ENCODE results near the gene TGM3.
A peak's percentile ranks its signal among the peaks of the same experiment; 100 is the strongest.
"Not testable (repeated sequence)": the region's sequence is repeated elsewhere in the genome, so short reads cannot be mapped to it uniquely, and the experiment has no call there.

The TGM3 gene

GRCh38 chr20:2261629-2262028, 34.2 kb upstream of the TGM3 start:
- no peaks in the 10 kb centered on the region for H3K36me3 ChIP-seq (ENCODE audit: control insufficient read depth, insufficient read depth, low read length)
- H3K9ac ChIP-seq (ENCODE audit: low read depth, low read length): no peak overlapping the region
- H3K4me3 ChIP-seq (ENCODE audit: low read depth, low read length): no peak overlapping the region
- no peaks in the 10 kb centered on the region for H3K9me3 ChIP-seq (ENCODE audit: control insufficient read depth, insufficient read depth, low read length)
- H3K27me3 ChIP-seq (ENCODE audit: control insufficient read depth, insufficient read depth, low read length): no peaks in the 10 kb centered on the region
- H3K4me1 ChIP-seq (ENCODE audit: control insufficient read depth, insufficient read depth, low read length): no peaks in the 10 kb centered on the region

- no peaks in the 10 kb centered on the region for H3K36me3 ChIP-seq (ENCODE audit: control insufficient read depth, insufficient read depth, low read length)
- H3K4me1 ChIP-seq (ENCODE audit: control insufficient read depth, insufficient read depth, low read length): no peaks in the 10 kb centered on the region
- H3K9me3 ChIP-seq (ENCODE audit: control insufficient read depth, insufficient read depth, low read length): no peaks in the 10 kb centered on the region
- peak overlapping the region; percentile 76 for H3K9ac ChIP-seq (ENCODE audit: low read depth, low read length)
- H3K27me3 ChIP-seq (ENCODE audit: control insufficient read depth, insufficient read depth, low read length): no peaks in the 10 kb centered on the region
- peak overlapping the region; percentile 56 for H3K4me3 ChIP-seq (ENCODE audit: low read depth, low read length)
Measured at GRCh38 chr20:2264118-2264517, 31.7 kb upstream of the TGM3 start.

GRCh38 chr20:2264621-2265374, 31.0 kb upstream of the TGM3 start:
- Histone ChIP-seq H3K9ac (ENCODE audit: low read depth, low read length) (peak overlapping the region; percentile 76), H3K4me3 (ENCODE audit: low read depth, low read length) (peak overlapping the region; percentile 56)
- H3K4me1 ChIP-seq (ENCODE audit: control insufficient read depth, insufficient read depth, low read length); H3K27me3 ChIP-seq (ENCODE audit: control insufficient read depth, insufficient read depth, low read length); H3K9me3 ChIP-seq (ENCODE audit: control insufficient read depth, insufficient read depth, low read length); H3K36me3 ChIP-seq (ENCODE audit: control insufficient read depth, insufficient read depth, low read length): not testable (repeated sequence)

- H3K9me3 ChIP-seq (ENCODE audit: control insufficient read depth, insufficient read depth, low read length): no peaks in the 10 kb centered on the region
- no peak overlapping the region for H3K4me3 ChIP-seq (ENCODE audit: low read depth, low read length)
- H3K36me3 ChIP-seq (ENCODE audit: control insufficient read depth, insufficient read depth, low read length): no peaks in the 10 kb centered on the region
- no peaks in the 10 kb centered on the region for H3K27me3 ChIP-seq (ENCODE audit: control insufficient read depth, insufficient read depth, low read length)
- H3K9ac ChIP-seq (ENCODE audit: low read depth, low read length): no peak overlapping the region
- H3K4me1 ChIP-seq (ENCODE audit: control insufficient read depth, insufficient read depth, low read length): no peaks in the 10 kb centered on the region
Measured at GRCh38 chr20:2273634-2274302, 22.0 kb upstream of the TGM3 start.

- Histone ChIP-seq H3K4me1 (ENCODE audit: control insufficient read depth, insufficient read depth, low read length) (no peaks in the 10 kb centered on the region), H3K9me3 (ENCODE audit: control insufficient read depth, insufficient read depth, low read length) (no peaks in the 10 kb centered on the region), H3K27me3 (ENCODE audit: control insufficient read depth, insufficient read depth, low read length) (no peaks in the 10 kb centered on the region), H3K4me3 (ENCODE audit: low read depth, low read length) (no peak overlapping the region), H3K36me3 (ENCODE audit: control insufficient read depth, insufficient read depth, low read length) (no peaks in the 10 kb centered on the region), H3K9ac (ENCODE audit: low read depth, low read length) (no peak overlapping the region)
Measured at GRCh38 chr20:2276015-2276414, 19.8 kb upstream of the TGM3 start.

GRCh38 chr20:2279253-2279779, 16.5 kb upstream of the TGM3 start:
- Histone ChIP-seq H3K9ac (ENCODE audit: low read depth, low read length) (no peak overlapping the region), H3K36me3 (ENCODE audit: control insufficient read depth, insufficient read depth, low read length) (no peaks in the 10 kb centered on the region), H3K27me3 (ENCODE audit: control insufficient read depth, insufficient read depth, low read length) (no peaks in the 10 kb centered on the region), H3K4me3 (ENCODE audit: low read depth, low read length) (no peak overlapping the region), H3K9me3 (ENCODE audit: control insufficient read depth, insufficient read depth, low read length) (no peaks in the 10 kb centered on the region), H3K4me1 (ENCODE audit: control insufficient read depth, insufficient read depth, low read length) (no peaks in the 10 kb centered on the region)

- no peak overlapping the region for H3K9ac ChIP-seq (ENCODE audit: low read depth, low read length)
Measured at GRCh38 chr20:2280082-2280481, 15.7 kb upstream of the TGM3 start.

GRCh38 chr20:2281563-2281962, 14.2 kb upstream of the TGM3 start:
- H3K9me3 ChIP-seq (ENCODE audit: control insufficient read depth, insufficient read depth, low read length): no peaks in the 10 kb centered on the region
- no peaks in the 10 kb centered on the region for H3K27me3 ChIP-seq (ENCODE audit: control insufficient read depth, insufficient read depth, low read length)
- no peak overlapping the region for H3K4me3 ChIP-seq (ENCODE audit: low read depth, low read length)
- no peak overlapping the region for H3K9ac ChIP-seq (ENCODE audit: low read depth, low read length)
- no peaks in the 10 kb centered on the region for H3K36me3 ChIP-seq (ENCODE audit: control insufficient read depth, insufficient read depth, low read length)
- H3K4me1 ChIP-seq (ENCODE audit: control insufficient read depth, insufficient read depth, low read length): no peaks in the 10 kb centered on the region

More at GRCh38 chr20:2280082-2280481, 15.7 kb upstream of the TGM3 start:
- H3K36me3 ChIP-seq (ENCODE audit: control insufficient read depth, insufficient read depth, low read length): no peaks in the 10 kb centered on the region
- no peaks in the 10 kb centered on the region for H3K9me3 ChIP-seq (ENCODE audit: control insufficient read depth, insufficient read depth, low read length)
- H3K4me3 ChIP-seq (ENCODE audit: low read depth, low read length): no peak overlapping the region
- no peaks in the 10 kb centered on the region for H3K4me1 ChIP-seq (ENCODE audit: control insufficient read depth, insufficient read depth, low read length)
- H3K27me3 ChIP-seq (ENCODE audit: control insufficient read depth, insufficient read depth, low read length): no peaks in the 10 kb centered on the region

- Histone ChIP-seq H3K4me1 (ENCODE audit: control insufficient read depth, insufficient read depth, low read length) (no peaks in the 10 kb centered on the region), H3K27me3 (ENCODE audit: control insufficient read depth, insufficient read depth, low read length) (no peaks in the 10 kb centered on the region), H3K36me3 (ENCODE audit: control insufficient read depth, insufficient read depth, low read length) (no peaks in the 10 kb centered on the region)
Measured at GRCh38 chr20:2282181-2282580, 13.6 kb upstream of the TGM3 start.

GRCh38 chr20:2283706-2284423, 11.9 kb upstream of the TGM3 start:
- H3K27me3 ChIP-seq (ENCODE audit: control insufficient read depth, insufficient read depth, low read length): no peaks in the 10 kb centered on the region
- no peaks in the 10 kb centered on the region for H3K4me1 ChIP-seq (ENCODE audit: control insufficient read depth, insufficient read depth, low read length)

More at GRCh38 chr20:2282181-2282580, 13.6 kb upstream of the TGM3 start:
- no peak overlapping the region for H3K4me3 ChIP-seq (ENCODE audit: low read depth, low read length)
- no peak overlapping the region for H3K9ac ChIP-seq (ENCODE audit: low read depth, low read length)
- no peaks in the 10 kb centered on the region for H3K9me3 ChIP-seq (ENCODE audit: control insufficient read depth, insufficient read depth, low read length)

GRCh38 chr20:2285193-2285592, 10.6 kb upstream of the TGM3 start:
- Histone ChIP-seq H3K9ac (ENCODE audit: low read depth, low read length) (no peak overlapping the region), H3K36me3 (ENCODE audit: control insufficient read depth, insufficient read depth, low read length) (no peaks in the 10 kb centered on the region), H3K4me1 (ENCODE audit: control insufficient read depth, insufficient read depth, low read length) (no peaks in the 10 kb centered on the region), H3K27me3 (ENCODE audit: control insufficient read depth, insufficient read depth, low read length) (no peaks in the 10 kb centered on the region), H3K9me3 (ENCODE audit: control insufficient read depth, insufficient read depth, low read length) (no peaks in the 10 kb centered on the region), H3K4me3 (ENCODE audit: low read depth, low read length) (no peak overlapping the region)

More at GRCh38 chr20:2283706-2284423, 11.9 kb upstream of the TGM3 start:
- Histone ChIP-seq H3K9ac (ENCODE audit: low read depth, low read length) (no peak overlapping the region), H3K9me3 (ENCODE audit: control insufficient read depth, insufficient read depth, low read length) (no peaks in the 10 kb centered on the region), H3K36me3 (ENCODE audit: control insufficient read depth, insufficient read depth, low read length) (no peaks in the 10 kb centered on the region), H3K4me3 (ENCODE audit: low read depth, low read length) (no peak overlapping the region)
